ENCODE results near the gene TOR1AIP2. TPM values are rescaled to one million over a fixed set of nuclear protein-coding genes. Genes with fewer than 3 reads are reported as not detected.
"Not testable (repeated sequence)": the region's sequence is repeated elsewhere in the genome, so short reads cannot be mapped to it uniquely, and the experiment has no call there.

TOR1AIP2 gene
- polyA plus RNA-seq, 3 donors = 26.7 to 46.3 (median 36.9) TPM

- DNase-seq = no peak
These were observed 64.9 kb downstream of the TOR1AIP2 start for GRCh38 chr1:179812501-179813292.

- DNase-seq = no peak
These were observed 67.3 kb downstream of the TOR1AIP2 start for GRCh38 chr1:179810367-179810715.

- DNase-seq = peak; percentile 69
These were observed 67.9 kb downstream of the TOR1AIP2 start for GRCh38 chr1:179809506-179810366.

- DNase-seq = no peak
These were observed 69.1 kb downstream of the TOR1AIP2 start for GRCh38 chr1:179808503-179808902.

- no peak for DNase-seq
These were observed 69.7 kb downstream of the TOR1AIP2 start for GRCh38 chr1:179807691-179808485.

GRCh38 chr1:179807291-179807690, 70.3 kb downstream of the TOR1AIP2 start:
- no peak for DNase-seq

GRCh38 chr1:179806333-179806732, 71.3 kb downstream of the TOR1AIP2 start:
- no peak for DNase-seq

GRCh38 chr1:179805291-179806195, 72.1 kb downstream of the TOR1AIP2 start:
- no peak for DNase-seq

GRCh38 chr1:179804417-179804816, 73.2 kb downstream of the TOR1AIP2 start:
- DNase-seq = not testable (repeated sequence)

GRCh38 chr1:179803918-179804317, 73.7 kb downstream of the TOR1AIP2 start:
- DNase-seq = no peak

- DNase-seq = no peak
These were observed 74.5 kb downstream of the TOR1AIP2 start for GRCh38 chr1:179803104-179803503.

- no peak for DNase-seq
These were observed 77.1 kb downstream of the TOR1AIP2 start for GRCh38 chr1:179800481-179800880.

GRCh38 chr1:179798864-179799516, 78.6 kb downstream of the TOR1AIP2 start:
- no peak for DNase-seq

GRCh38 chr1:179798213-179798863, 79.3 kb downstream of the TOR1AIP2 start:
- no peak for DNase-seq

- DNase-seq = no peak
These were observed 82.9 kb downstream of the TOR1AIP2 start for GRCh38 chr1:179794669-179795068.

GRCh38 chr1:179794146-179794545, 83.5 kb downstream of the TOR1AIP2 start:
- DNase-seq = no peak

GRCh38 chr1:179793281-179793680, 84.3 kb downstream of the TOR1AIP2 start:
- DNase-seq = no peak
